CD4-positive, alpha-beta T cell (primary cell): ENCODE measurements around the gene NDUFS7. TPM values are rescaled to one million over a fixed set of nuclear protein-coding genes. Genes with fewer than 3 reads are reported as not detected.

Experiments used
- ATAC-seq: fragments of 200-7000 bp; cut with Tn5 transposase; one replicate; pipeline ENCODE4 v1.10.0; 2022; ENCODE audit warnings: mild to moderate bottlenecking; ENCODE audit not compliant: poor library complexity
- CTCF ChIA-PET: fragments of 350-600 bp; sonication (Branson Sonifier 250); formaldehyde crosslinking; loops from one replicate; lab custom pipeline; 2021; ENCODE audit warnings: antibody characterized with exemption, inconsistent platforms; lab: Charles Lee
- POLR2A ChIA-PET: fragments of 350-600 bp; sonication (Branson Sonifier 250); formaldehyde crosslinking; loops from one replicate; lab custom pipeline; 2021; ENCODE audit warnings: antibody characterized with exemption, inconsistent platforms; lab: Charles Lee
- DNase-seq, 14 experiments: peaks; one replicate each; pipeline ENCODE4 v3.0.0-alpha.2; 2013 to 2020; ENCODE audit warnings: mixed read lengths in 2 of 14
- H3K27ac ChIP-seq, 2 donors: one replicate each; pipeline versions ENCODE4 v1.5.1 to v1.7.0; 2013; ENCODE audit warnings: low read length in 2 of 2, low read depth in 1 of 2, mild to moderate bottlenecking in 1 of 2
- H3K27me3 ChIP-seq, 2 experiments: 1 replicate in 1 of 2; 2 replicates in 1 of 2; pipeline versions ENCODE4 v1.6.1 to v1.7.0; 2013; ENCODE audit warnings: low read length in 2 of 2, control low read depth in 1 of 2, mild to moderate bottlenecking in 1 of 2, moderate library complexity in 1 of 2; ENCODE audit not compliant: insufficient read depth in 2 of 2, control insufficient read depth in 1 of 2
- H3K36me3 ChIP-seq: one replicate; pipeline ENCODE4 v1.6.1; 2013; ENCODE audit warnings: low read length, control low read depth; ENCODE audit not compliant: insufficient read depth
- H3K4me1 ChIP-seq: one replicate; pipeline ENCODE4 v1.6.1; 2013; ENCODE audit warnings: low read length, control low read depth; ENCODE audit not compliant: insufficient read depth
- H3K4me3 ChIP-seq: one replicate; pipeline ENCODE4 v1.5.1; 2013; ENCODE audit warnings: mild to moderate bottlenecking, low read length, moderate library complexity
- H3K9me3 ChIP-seq, 2 experiments: 1 replicate in 1 of 2; 2 replicates in 1 of 2; pipeline versions ENCODE4 v1.6.1 to v1.7.0; 2013; ENCODE audit warnings: low read length in 2 of 2, mild to moderate bottlenecking in 2 of 2, control low read depth in 1 of 2, moderate library complexity in 1 of 2; ENCODE audit not compliant: control insufficient read depth in 1 of 2, insufficient read depth in 1 of 2
- H3K27ac Mint-ChIP-seq: one replicate; pipeline ENCODE4 v1.8.0; 2020; ENCODE audit warnings: mixed read lengths
- H3K27me3 Mint-ChIP-seq: one replicate; pipeline ENCODE4 v1.8.0; 2021; ENCODE audit warnings: mixed read lengths
- H3K36me3 Mint-ChIP-seq: one replicate; pipeline ENCODE4 v1.8.0; 2021; ENCODE audit warnings: low read depth, mixed read lengths
- H3K4me1 Mint-ChIP-seq: one replicate; pipeline ENCODE4 v1.8.0; 2021; ENCODE audit warnings: low read depth, mixed read lengths
- H3K4me3 Mint-ChIP-seq: one replicate; pipeline ENCODE4 v1.8.0; 2020; ENCODE audit warnings: mild to moderate bottlenecking, mixed read lengths
- H3K9me3 Mint-ChIP-seq: one replicate; pipeline ENCODE4 v1.8.0; 2020; ENCODE audit warnings: mixed read lengths
- CTCF ChIP-seq: fragments of 200-600 bp; IDR thresholded peaks from one replicate; pipeline ENCODE4 v1.8.0; 2022; ENCODE audit warnings: antibody characterized with exemption, mild to moderate bottlenecking
- intact Hi-C, 2 experiments: fragments of 100-400 bp; cut with DNase I in 1 of 2; cut with micrococcal nuclease in 1 of 2; formaldehyde crosslinking; loops; one replicate each; pipeline versions ENCODE4 v1.15.1 to v1.9.0; 2023 to 2025; cut with DNase I, micrococcal nuclease
- total RNA-seq, 174 experiments: library from RNA in 2 of 174; stranded (reverse) in 2 of 174; gene quantifications; one replicate each; pipeline ENCODE4 v1.2.3 and lab custom pipeline; 2021 to 2026

Gene NDUFS7
- total RNA-seq, 2 experiments from 2014 or later: 40.0 to 42.6 TPM

DNA sequence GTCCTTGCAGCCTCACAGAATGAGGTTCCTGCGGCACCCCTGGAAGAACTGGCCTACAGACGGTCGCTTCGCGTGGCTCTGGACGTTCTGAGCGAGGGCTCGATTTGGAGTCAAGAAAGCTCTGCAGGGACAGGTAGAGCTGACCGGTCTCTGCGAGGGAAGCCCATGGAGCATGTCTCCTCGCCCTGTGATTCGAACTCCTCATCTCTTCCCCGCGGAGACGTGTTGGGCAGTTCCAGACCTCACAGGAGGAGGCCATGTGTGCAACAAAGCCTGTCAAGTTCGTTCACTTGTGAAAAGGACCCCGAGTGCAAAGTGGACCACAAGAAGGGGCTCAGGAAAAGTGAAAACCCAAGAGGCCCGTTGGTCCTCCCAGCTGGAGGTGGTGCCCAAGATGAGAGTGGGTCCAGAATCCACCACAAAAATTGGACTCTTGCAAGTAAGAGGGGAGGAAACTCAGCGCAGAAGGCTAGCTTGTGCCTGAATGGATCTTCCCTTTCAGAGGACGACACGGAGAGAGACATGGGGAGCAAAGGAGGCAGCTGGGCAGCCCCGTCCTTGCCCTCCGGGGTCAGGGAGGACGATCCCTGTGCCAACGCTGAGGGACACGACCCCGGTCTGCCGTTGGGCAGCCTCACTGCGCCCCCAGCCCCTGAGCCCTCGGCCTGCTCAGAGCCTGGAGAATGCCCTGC lies 23.4 kb upstream of the NDUFS7 start:
- no peaks in the 10 kb centered on the region for H3K27me3 Mint-ChIP-seq
- H3K27ac Mint-ChIP-seq: no peak overlapping the region
- no peak overlapping the region for H3K4me3 ChIP-seq
- H3K4me1 ChIP-seq: peaks cover 25% of the 10 kb centered on the region
- H3K27me3 ChIP-seq: no peaks in the 10 kb centered on the region
- peaks cover 52% of the 10 kb centered on the region for H3K36me3 Mint-ChIP-seq
- ATAC-seq (no peak), DNase-seq (no peak)
- CTCF ChIA-PET: no interaction called here
- POLR2A ChIA-PET: no interaction called here
- H3K36me3 ChIP-seq: peaks cover 35% of the 10 kb centered on the region
- intact Hi-C loops: no loop called here
- H3K27ac ChIP-seq: no peak overlapping the region
- H3K9me3 ChIP-seq: no peaks in the 10 kb centered on the region
- no peak overlapping the region for H3K4me3 Mint-ChIP-seq
- H3K4me1 Mint-ChIP-seq: peaks cover 39% of the 10 kb centered on the region
- no peaks in the 10 kb centered on the region for H3K9me3 Mint-ChIP-seq
- TF ChIP-seq CTCF: no peak

DNA sequence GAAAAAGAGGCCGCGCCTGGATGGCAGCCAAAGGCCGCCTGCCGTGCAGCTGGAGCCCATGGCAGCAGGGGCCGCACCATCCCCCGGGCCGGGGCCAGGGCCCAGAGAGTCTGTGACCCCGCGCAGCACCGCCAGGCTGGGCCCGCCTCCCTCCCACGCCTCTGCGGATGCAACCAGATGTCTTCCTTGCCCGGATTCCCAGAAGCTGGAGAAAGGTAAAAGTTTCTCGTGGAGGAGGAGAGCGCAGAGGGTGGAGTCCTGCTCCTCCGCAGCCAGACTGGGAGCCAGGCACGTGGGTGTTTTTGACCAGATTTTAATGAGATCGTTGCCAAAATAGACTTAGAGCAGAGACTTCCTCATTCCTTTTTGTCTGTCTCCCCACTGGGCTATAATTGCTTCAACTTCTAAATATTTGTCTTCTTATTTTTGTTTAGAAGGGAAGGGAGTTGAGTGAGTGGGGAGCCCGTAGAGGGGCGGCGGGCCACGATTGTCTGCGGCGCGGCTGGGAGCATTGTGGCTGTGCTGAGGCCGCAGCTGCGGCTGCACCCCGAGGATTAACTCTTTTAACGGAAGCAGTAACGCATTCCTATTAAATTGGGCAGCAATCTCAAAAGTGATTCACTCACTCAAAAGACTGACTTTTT lies 22.8 kb upstream of the NDUFS7 start:
- Mint-ChIP-seq H3K4me3 (no peak overlapping the region), H3K27me3 (no peaks in the 10 kb centered on the region), H3K36me3 (peaks cover 52% of the 10 kb centered on the region), H3K4me1 (peaks cover 32% of the 10 kb centered on the region), H3K27ac (no peak overlapping the region), H3K9me3 (no peaks in the 10 kb centered on the region)
- no peak for TF ChIP-seq CTCF
- DNase-seq (no peak), ATAC-seq (no peak)
- ChIA-PET POLR2A (no interaction called here), CTCF (no interaction called here)
- Histone ChIP-seq H3K27me3 (no peaks in the 10 kb centered on the region), H3K4me3 (no peak overlapping the region), H3K4me1 (peaks cover 18% of the 10 kb centered on the region), H3K9me3 (no peaks in the 10 kb centered on the region), H3K27ac (no peak overlapping the region), H3K36me3 (peaks cover 35% of the 10 kb centered on the region)
- intact Hi-C loops: no loop called here

- intact Hi-C loops: no loop called here
- peaks cover 52% of the 10 kb centered on the region for H3K36me3 Mint-ChIP-seq
- ChIA-PET CTCF (no interaction called here), POLR2A (no interaction called here)
- no peak overlapping the region for H3K27ac Mint-ChIP-seq
- no peak overlapping the region for H3K27ac ChIP-seq
- no peak for ATAC-seq
- H3K4me1 ChIP-seq: peaks cover 17% of the 10 kb centered on the region
- no peak overlapping the region for H3K4me3 Mint-ChIP-seq
- TF ChIP-seq CTCF: no peak
- H3K4me1 Mint-ChIP-seq: peaks cover 26% of the 10 kb centered on the region
- no peaks in the 10 kb centered on the region for H3K9me3 ChIP-seq
- no peaks in the 10 kb centered on the region for H3K9me3 Mint-ChIP-seq
- peaks cover 41% of the 10 kb centered on the region for H3K36me3 ChIP-seq
- no peaks in the 10 kb centered on the region for H3K27me3 Mint-ChIP-seq
- H3K27me3 ChIP-seq: no peaks in the 10 kb centered on the region
- no peak for DNase-seq
- H3K4me3 ChIP-seq: no peak overlapping the region
Measured at GRCh38 chr19:1361601-1362386, 21.9 kb upstream of the NDUFS7 start.
